Measurements from ENCODE around the gene PLEKHM2. TPM values are rescaled to one million over a fixed set of nuclear protein-coding genes. Genes with fewer than 3 reads are reported as not detected.
A peak's percentile ranks its signal among the peaks of the same experiment; 100 is the strongest.

The PLEKHM2 gene
- total RNA-seq, 2 donors from 2014 or later, result 46.5 to 48.0 TPM

DNA sequence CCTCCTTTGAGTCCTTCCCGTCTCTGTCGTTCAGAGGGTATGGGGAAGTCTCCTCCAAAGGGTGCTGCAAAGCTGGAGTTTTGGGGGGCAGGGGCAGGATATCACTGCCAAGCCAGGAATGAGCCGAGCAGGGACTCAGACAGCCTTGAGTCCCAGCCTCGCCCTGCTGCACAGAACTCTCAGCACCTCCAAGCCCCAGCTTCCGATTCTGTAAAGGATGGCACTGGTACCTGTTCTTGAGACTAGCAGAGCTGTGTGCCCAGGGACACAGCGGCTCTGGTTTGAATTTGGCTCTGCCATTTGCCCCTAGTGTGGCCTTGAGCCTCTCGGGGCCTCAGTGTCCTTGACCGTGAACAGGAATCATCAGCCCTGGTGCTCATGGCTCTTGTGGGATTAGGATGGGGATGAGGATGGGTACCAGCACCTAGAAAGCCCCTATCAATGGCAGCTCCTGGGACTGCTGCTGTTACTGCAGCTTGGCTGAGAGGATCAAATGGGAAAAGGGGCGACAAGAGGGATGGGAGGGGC lies 73.0 kb downstream of the PLEKHM2 start:
- Mint-ChIP-seq H3K9me3 (no peaks in the 10 kb centered on the region), H3K36me3 (no peaks in the 10 kb centered on the region), H3K27ac (no peak overlapping the region)
- DNase-seq (ENCODE audit: low spot score in 2 of 2) (no peak), ATAC-seq (no peak)

DNA sequence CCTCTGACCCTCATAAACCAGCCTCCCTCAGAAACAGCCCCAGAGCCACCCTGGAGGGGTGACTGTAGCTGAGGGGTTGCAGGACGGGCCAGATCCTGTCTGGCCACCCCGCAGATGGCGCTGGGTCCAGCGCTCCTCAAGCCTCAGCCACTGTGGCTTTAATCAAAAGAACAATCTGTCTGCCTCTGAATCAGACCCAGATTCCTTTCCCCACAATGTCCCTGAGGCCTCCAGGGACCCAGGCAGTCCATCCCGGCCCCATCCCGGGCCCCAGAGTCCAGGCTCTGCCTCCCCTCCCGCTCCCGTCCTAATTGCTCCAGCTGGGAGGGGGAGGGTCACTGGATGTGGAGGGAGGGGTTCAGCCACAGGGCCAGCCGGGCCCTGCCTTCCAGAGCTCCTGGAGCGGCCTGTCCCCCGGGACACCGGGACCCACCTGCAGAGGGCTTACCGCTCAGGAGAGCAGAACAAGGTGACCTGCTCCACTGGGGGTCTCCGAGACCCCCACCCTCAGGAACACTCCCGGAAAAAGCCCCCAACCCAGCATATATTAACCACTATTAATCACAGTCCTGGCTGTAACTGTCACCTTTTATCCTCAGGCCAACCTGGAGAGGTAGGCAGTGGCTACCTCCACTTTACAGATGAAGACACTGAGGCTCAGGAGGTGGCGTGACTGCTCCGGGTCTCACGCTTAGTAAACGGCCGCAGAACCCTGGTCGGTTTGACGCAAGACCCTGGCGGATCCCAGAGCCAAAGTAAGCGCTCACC lies 73.6 kb downstream of the PLEKHM2 start:
- H3K36me3 Mint-ChIP-seq, result no peaks in the 10 kb centered on the region
- no peaks in the 10 kb centered on the region for H3K9me3 Mint-ChIP-seq
- no peak overlapping the region for H3K27ac Mint-ChIP-seq
- DNase-seq (ENCODE audit: low spot score in 2 of 2) (no peak), ATAC-seq (no peak)

DNA sequence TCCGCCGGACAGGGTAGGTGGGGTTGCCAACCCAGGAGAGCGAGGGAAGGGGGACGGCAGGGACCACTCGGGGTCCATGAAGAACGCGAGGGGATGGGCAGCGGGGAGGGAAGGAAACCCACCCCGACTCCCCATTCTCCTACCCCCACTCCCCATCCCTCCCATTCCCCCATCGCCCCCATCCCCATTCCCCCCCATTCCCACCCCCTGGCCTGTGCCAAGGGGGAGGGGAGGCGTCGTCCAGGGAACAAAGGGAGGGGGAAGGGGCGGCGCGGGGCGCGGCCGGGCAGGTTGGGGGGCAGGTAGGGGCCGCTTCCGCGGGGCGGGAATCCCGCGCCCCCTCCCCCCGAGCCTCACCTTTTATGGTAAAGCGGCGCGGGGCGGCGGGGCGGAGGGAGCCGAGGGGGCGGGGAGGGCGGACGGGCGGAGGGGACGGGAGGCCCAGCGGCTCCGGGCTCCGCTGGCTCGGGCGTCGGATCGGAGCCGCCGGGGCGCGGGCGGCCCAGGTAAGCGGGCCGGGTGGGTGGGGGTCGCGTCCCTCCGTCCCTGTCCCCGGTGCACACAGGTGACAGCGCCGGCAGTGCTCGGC lies 74.3 kb downstream of the PLEKHM2 start, which contains the start of gene FBLIM1:
Gene FBLIM1 (plus strand): TSS at position 453 of the 589 bp plus-strand sequence. CDS start 6,189 bp downstream, outside the sequence.
- Mint-ChIP-seq H3K9me3 (no peaks in the 10 kb centered on the region), H3K27ac (no peak within 1 kb of the TSS), H3K36me3 (no peaks in the 10 kb centered on the region)
- DNase-seq (ENCODE audit: low spot score in 2 of 2), result no peak
- peak in 1 of 2 donors; percentile 41 for ATAC-seq

DNA sequence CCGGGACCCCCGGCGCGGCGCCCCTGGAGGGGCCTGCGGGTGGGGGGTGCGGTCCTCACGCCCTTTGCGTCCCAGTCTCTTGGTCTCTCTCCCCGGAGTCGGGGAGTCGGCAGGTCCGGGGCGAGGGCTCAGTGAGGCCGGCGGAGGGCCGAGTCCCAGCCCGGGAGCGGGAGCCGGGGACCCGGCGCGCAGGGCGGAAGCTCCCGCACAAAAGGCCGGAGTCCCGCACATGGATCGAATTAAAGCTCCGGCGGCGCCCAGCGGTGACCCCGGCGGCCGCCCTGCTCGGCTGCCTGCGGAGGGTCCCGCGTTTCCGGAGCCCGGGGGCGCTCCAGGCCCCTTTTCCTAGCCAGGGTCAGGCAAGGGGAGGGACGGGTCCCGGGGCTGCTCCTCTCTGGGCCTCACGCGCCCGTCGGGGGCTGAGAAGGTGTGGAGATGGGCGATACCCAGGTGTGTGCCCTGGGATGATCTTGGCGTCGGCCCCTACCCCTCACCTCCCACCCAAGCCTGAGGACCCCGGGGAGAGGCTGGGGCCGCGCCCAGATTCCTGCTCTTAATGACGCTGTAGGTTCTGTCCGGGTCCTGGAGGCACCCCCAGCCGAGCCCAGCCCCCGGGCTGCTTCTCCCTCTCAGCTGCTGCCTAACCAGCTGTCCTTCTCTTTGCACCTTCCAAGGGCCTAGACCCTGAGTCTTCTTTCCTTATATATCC lies 75.0 kb downstream of the PLEKHM2 start:
- DNase-seq (ENCODE audit: low spot score in 2 of 2), result no peak
- Mint-ChIP-seq H3K9me3 (no peaks in the 10 kb centered on the region), H3K27ac (no peak overlapping the region), H3K36me3 (no peaks in the 10 kb centered on the region)
- ATAC-seq, result peak in 1 of 2 donors; percentile 40

DNA sequence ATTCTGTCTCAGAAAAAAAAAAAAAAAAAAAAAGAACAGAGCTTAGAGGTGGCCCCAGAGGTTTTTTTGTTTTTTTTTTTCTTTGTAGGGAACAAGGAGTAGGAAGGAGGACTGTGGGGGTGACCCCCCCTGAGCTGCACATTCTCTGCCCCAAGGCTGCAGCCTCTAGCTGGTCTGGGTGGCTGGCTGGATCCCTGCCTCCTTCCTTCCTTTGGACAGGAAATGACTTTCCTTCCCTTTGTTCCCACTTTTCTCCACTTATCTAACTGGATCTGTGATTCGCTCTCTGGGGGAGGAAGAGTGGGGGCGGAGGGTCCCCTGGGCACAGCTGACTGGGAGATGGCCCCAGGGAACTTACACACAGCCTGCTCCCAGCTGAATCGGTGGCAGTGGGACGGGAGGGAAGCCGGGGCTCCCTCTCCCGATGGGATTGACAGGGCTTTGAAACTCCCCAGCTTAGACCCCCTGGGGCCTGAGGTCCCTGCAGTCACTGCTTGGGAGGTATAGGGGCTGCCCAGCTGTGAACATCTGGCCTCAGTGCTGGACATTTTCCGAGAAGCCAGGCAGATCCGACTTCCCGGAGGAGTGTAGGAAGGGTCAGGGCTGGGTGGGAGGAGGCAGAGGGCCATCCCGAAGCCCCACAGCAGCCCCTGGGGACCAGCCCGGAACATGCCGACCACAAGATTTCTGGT lies 76.5 kb downstream of the PLEKHM2 start:
- no peaks in the 10 kb centered on the region for H3K9me3 Mint-ChIP-seq
- H3K36me3 Mint-ChIP-seq, result no peaks in the 10 kb centered on the region
- ATAC-seq, result no peak
- no peak overlapping the region for H3K27ac Mint-ChIP-seq
- DNase-seq (ENCODE audit: low spot score in 2 of 2), result no peak

DNA sequence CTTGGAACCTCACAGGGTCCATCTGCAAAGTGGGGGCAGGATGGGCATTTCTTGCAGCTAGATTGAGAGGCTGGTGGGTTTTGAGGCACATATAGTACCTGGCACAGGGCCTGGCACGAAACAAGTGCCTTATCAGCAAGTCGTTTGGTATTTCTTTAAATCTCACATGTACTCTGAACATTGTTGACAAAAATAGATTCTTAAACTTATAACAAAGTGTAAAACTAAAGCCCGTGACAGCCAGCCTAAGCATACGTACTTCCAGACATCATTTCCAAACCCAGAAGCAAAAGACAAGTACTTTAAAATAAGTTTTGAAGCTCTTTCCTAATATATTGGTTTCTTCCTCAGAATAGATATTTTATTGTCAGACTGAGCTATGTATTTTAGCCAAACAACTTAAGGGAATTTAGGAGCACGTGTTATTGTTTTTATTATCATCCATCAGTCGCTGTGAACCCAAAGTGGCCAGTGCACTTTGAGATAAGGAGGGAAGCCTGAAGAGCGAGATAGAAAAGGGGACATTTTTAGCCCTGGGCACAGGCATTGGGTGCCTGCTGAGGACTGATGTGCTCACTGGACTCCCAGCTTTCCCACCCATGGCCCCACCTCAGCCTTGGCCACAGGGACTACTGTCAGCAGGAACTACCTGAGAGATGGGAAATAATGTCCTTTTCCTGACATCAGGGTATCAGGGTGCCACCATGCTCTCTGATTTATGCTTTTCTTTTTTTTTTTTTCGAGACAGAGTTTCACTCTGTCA lies 77.4 kb downstream of the PLEKHM2 start:
- ATAC-seq, result no peak
- H3K9me3 Mint-ChIP-seq, result no peaks in the 10 kb centered on the region
- no peak overlapping the region for H3K27ac Mint-ChIP-seq
- H3K36me3 Mint-ChIP-seq, result no peaks in the 10 kb centered on the region
- DNase-seq (ENCODE audit: low spot score in 2 of 2), result no peak

DNA sequence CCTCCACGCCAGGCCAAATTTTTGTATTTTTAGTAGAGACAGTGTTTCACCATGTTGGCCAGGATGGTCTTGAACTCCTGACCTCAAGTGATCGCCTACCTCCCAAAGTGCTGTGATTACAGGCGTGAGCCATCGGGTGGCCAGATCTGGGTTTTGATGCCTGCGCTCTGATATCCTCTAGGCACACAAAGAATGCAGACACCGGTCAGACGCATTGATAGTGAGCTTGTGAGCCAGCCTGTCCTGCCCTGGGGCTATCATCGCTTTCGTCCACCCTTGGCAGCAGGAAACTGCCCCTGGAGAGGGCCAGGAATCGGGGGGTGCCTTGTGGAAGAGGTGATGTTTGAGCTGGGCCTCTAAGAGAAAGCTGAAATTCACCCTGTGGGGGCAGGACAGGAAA lies 78.4 kb downstream of the PLEKHM2 start:
- H3K27ac Mint-ChIP-seq, result no peak overlapping the region
- ATAC-seq, result no peak

DNA sequence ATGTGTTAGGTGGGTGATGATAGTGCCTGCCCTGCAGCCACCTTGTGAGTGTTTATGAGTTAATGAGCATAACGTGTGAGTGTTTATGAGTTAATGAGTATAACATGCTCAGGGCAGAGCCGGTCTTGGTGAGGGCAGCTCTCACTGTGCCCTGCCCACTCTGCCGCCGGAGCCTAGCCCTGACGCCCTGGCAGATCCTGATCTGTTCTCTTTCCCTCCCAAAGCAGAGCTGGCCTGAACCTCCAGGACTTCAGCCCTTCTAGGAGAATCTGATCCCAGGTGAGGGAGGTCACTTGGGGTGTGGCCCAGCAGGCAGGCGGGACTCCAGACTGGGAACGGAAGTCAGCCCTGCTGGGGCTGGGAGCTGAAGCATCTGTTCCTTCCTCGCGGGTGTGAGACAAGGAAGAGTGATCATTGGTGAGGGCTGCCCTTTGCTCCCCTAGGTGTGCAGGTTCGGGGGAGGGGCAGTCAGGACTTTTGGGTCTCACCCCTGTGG lies 80.2 kb downstream of the PLEKHM2 start:
- DNase-seq (ENCODE audit: low spot score in 2 of 2) (no peak), ATAC-seq (no peak)
- H3K36me3 Mint-ChIP-seq, result no peaks in the 10 kb centered on the region
- no peaks in the 10 kb centered on the region for H3K9me3 Mint-ChIP-seq
- peak overlapping the region in 1 of 2 donors; percentile 82 for H3K27ac Mint-ChIP-seq

More for the DNA sequence above, 78.4 kb downstream of the PLEKHM2 start:
- H3K36me3 Mint-ChIP-seq, result no peaks in the 10 kb centered on the region
- no peak for DNase-seq (ENCODE audit: low spot score in 2 of 2)
- H3K9me3 Mint-ChIP-seq, result no peaks in the 10 kb centered on the region

DNA sequence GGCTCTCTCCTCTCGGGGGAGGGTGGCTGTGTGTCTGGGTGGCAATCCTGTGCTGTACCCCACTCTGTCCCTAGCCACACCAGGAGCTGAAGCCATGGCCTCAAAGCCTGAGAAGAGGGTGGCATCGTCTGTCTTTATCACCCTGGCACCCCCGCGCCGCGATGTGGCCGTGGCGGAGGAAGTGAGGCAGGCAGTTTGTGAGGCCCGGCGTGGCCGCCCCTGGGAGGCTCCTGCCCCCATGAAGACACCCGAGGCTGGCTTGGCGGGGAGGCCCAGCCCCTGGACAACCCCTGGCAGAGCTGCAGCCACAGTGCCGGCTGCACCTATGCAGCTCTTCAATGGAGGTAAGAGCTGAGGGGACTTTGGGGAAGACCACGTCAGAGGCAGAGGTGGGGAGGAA lies 80.8 kb downstream of the PLEKHM2 start:
- ATAC-seq (no peak), DNase-seq (ENCODE audit: low spot score in 2 of 2) (no peak)
- no peaks in the 10 kb centered on the region for H3K36me3 Mint-ChIP-seq
- H3K27ac Mint-ChIP-seq, result peak overlapping the region in 1 of 2 donors; percentile 82
- no peaks in the 10 kb centered on the region for H3K9me3 Mint-ChIP-seq

DNA sequence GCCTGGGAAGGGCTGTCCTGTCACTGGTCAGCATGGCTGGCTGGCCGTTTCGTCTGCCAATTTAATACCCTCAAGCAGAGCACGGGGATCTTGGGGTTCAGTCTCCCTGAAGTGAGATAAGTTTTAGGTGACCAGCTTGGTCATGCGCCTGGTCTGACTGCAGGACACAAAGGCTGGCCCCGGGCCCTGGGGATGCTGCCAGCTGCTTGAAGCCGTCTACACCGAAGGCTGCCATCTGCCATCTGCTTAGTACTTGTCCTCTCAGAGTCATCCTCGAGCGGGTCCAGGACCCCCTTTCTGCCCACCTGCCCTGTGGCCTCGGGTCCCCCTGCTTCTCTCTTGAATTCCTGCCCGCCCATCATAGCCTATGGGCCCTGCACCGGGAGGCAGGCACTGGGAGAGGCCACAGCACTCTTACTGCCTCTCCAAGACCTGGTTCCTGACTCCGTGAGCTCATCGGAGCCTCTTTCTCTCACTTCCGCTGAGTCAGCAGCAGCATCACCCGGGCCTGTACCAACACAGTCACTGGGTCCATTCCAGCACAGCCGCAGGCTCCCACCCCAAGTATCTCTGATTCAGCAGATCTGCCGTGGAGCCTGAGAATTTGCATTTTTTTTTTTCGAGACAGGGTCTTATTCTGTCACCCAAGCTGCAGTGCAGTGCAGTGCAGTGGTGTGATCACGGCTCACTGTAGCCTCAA lies 81.5 kb downstream of the PLEKHM2 start:
- H3K9me3 Mint-ChIP-seq, result no peaks in the 10 kb centered on the region
- DNase-seq (ENCODE audit: low spot score in 2 of 2), result no peak
- no peaks in the 10 kb centered on the region for H3K36me3 Mint-ChIP-seq
- no peak for ATAC-seq
- H3K27ac Mint-ChIP-seq, result no peak overlapping the region

DNA sequence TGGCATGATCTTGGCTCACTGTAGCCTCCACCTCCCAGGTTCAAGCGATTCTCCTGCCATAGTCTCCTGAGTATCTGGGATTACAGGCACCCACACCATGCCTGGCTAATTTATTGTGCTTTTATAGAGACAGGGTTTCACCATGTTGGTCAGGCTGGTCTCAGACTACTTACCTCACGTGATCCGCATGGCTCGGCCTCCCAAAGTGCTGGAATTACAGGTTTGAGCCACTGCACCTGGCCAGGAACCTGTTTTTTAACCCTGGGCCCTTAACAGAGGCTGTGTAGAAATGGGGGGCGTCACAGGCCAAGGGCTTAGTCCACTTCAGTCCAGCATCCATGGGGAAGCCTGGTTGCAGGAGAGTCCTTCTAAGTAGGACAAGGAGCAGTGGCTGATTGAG lies 83.8 kb downstream of the PLEKHM2 start:
- no peak for DNase-seq (ENCODE audit: low spot score in 2 of 2)
- Mint-ChIP-seq H3K36me3 (no peaks in the 10 kb centered on the region), H3K9me3 (no peaks in the 10 kb centered on the region), H3K27ac (no peak overlapping the region)
- no peak for ATAC-seq

DNA sequence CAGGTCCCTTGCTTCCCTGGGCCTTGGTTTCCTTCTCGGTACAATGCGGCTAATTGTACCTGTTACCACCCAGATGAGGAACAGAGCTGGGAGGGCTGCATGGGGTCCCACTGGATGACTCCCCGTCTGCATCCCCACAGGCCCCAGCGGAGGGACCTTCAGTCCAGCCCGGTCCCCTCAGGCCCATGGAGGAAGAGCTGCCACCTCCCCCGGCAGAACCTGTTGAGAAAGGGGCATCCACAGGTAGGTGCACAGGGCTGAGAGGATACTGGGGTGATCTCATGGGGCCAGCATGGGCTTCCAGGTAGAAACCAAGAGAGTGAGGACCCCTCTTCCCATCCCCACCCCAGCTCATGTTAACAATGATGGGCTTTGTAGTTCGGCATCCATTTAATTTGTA lies 84.3 kb downstream of the PLEKHM2 start:
- no peaks in the 10 kb centered on the region for H3K9me3 Mint-ChIP-seq
- DNase-seq (ENCODE audit: low spot score in 2 of 2), result no peak
- no peaks in the 10 kb centered on the region for H3K36me3 Mint-ChIP-seq
- ATAC-seq, result no peak
- no peak overlapping the region for H3K27ac Mint-ChIP-seq

DNA sequence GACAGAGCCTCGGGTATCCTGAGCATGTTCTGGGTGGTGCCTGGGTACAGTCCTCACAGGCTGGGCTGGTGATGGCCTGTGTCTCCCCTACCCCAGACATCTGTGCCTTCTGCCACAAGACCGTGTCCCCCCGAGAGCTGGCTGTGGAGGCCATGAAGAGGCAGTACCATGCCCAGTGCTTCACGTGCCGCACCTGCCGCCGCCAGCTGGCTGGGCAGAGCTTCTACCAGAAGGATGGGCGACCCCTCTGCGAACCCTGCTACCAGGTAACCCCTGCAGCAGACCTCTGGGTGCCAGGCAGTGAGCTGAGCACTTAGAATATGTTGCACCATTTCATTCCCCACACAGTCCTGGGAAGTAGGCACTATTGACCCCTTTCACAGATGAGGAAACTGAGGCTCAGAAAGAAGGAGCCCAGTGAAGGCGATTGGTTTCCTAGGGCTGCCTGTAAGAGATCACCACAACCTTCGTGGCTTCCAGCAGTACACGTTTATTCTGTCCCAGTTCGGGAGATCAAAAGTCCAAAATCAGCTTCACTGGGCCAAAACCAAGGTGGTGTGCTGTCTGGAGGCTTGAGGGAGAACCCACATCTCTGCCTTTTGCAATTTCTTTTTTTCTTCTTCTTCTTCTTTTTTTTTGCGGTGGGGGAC lies 86.3 kb downstream of the PLEKHM2 start:
- Mint-ChIP-seq H3K27ac (no peak overlapping the region), H3K36me3 (no peaks in the 10 kb centered on the region), H3K9me3 (no peaks in the 10 kb centered on the region)
- ATAC-seq (no peak), DNase-seq (ENCODE audit: low spot score in 2 of 2) (no peak)

DNA sequence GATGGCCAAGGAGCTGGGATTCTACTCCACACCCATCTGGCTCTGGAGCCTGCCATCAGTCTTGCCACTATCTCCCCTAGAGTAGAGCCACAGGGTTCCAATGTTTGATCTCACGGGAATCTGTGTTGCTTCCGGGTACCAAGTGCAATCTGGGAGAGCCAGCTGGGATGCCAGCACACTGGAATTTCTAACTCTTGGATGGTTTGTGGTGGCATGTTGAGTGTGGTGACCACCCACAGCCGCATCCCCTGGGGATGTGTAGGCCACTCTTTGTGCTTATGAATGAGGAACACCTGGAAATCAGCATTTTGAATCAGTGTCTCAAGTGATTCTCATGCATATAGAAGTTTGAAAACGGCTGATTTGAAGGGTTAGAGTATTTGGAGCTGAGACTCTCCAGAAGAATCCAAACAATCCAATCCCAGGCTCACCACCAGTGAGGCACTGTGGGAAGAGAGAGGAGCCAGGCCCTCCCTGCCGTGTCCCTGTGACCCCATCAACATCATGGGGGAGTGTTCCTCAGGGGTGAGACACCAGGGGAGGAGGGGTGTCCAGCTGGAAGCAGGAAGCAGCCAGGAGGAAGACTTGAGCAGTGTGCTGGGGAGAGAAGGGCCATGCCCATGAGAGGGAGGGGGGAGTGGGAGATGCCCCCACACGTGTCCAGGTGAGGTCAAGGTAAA lies 87.9 kb downstream of the PLEKHM2 start:
- H3K9me3 Mint-ChIP-seq, result no peaks in the 10 kb centered on the region
- H3K36me3 Mint-ChIP-seq, result no peaks in the 10 kb centered on the region
- DNase-seq (ENCODE audit: low spot score in 2 of 2) (no peak), ATAC-seq (no peak)
- no peak overlapping the region for H3K27ac Mint-ChIP-seq

DNA sequence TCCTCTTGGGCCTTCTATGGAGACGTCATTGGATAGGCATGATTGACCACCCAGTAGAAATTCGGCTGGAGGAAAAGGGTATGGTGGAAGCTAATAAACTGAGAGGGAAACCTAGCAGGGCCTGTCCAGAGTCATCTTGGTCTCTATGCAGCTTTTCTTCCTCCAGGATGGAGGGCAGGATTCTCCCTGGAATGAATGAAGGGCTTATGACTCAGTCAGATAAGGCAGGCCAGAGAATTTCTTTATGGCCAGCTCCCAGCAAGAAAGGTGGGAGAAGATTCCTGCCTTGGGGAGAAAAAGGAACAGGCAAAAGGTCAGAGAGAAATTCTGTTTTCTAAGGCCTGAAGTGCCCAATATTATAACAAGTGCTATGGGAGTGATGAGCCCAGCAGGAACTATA lies 91.6 kb downstream of the PLEKHM2 start:
- Mint-ChIP-seq H3K9me3 (no peaks in the 10 kb centered on the region), H3K36me3 (no peaks in the 10 kb centered on the region), H3K27ac (no peak overlapping the region)
- no peak for DNase-seq (ENCODE audit: low spot score in 2 of 2)
- no peak for ATAC-seq

Data from activated naive CD4-positive, alpha-beta T cell treated with anti-CD3 and anti-CD28 coated beads, Interleukin-2, amount 50 U/mL, for 72 hours (primary cell).